OCI-LY3 (cell line): ENCODE measurements around the gene TBC1D5.

Experiments used
- CTCF ChIP-seq: fragments of 200-600, 300-600 bp; sonication (generic); IDR thresholded peaks from 2 replicates; pipeline ENCODE4 v1.5.1; 2014; ENCODE audit warnings: antibody characterized with exemption, low read length, low read depth
- EZH2phosphoT487 ChIP-seq: fragments of 200-600 bp; shearing (Covaris generic); IDR thresholded peaks from 2 replicates; pipeline ENCODE4 v1.6.1; 2018; ENCODE audit warnings: antibody characterized with exemption, mixed run types, low read depth

GRCh38 chr3:17686613-17687012, 55.8 kb downstream of the TBC1D5 start:
- TF ChIP-seq CTCF: peak; percentile 84
- no peak for TF ChIP-seq EZH2phosphoT487
